Esophagus (tissue), 2 donors: Measurements from ENCODE around the gene RNPEPL1. TPM values are rescaled to one million over a fixed set of nuclear protein-coding genes. Genes with fewer than 3 reads are reported as not detected.

ENCODE experiments used
- H3K27ac ChIP-seq, 2 donors: one replicate each; pipeline ENCODE4 v1.5.1; 2013; ENCODE audit warnings: low read depth in 2 of 2, mild to moderate bottlenecking in 2 of 2, inconsistent platforms in 1 of 2, low read length in 1 of 2, moderate library complexity in 1 of 2
- H3K27me3 ChIP-seq, 2 donors: one replicate each; pipeline ENCODE4 v1.6.1; 2013; ENCODE audit warnings: low read length in 2 of 2, control low read depth in 1 of 2, mild to moderate bottlenecking in 1 of 2; ENCODE audit not compliant: insufficient read depth in 2 of 2, control insufficient read depth in 1 of 2
- H3K36me3 ChIP-seq, 2 donors: one replicate each; pipeline ENCODE4 v1.6.1; 2013; ENCODE audit warnings: low read length in 1 of 2; ENCODE audit not compliant: control insufficient read depth in 2 of 2, insufficient read depth in 2 of 2
- H3K4me1 ChIP-seq, 2 donors: one replicate each; pipeline ENCODE4 v1.6.1; 2013; ENCODE audit warnings: low read length in 1 of 2; ENCODE audit not compliant: control insufficient read depth in 2 of 2, insufficient read depth in 2 of 2
- H3K4me3 ChIP-seq, 2 donors: one replicate each; pipeline ENCODE4 v1.5.1; 2013; ENCODE audit warnings: low read length in 2 of 2, mild to moderate bottlenecking in 2 of 2, low read depth in 1 of 2, moderate library complexity in 1 of 2
- H3K9me3 ChIP-seq, 2 donors: one replicate each; pipeline ENCODE4 v1.6.1; 2013; ENCODE audit warnings: mild to moderate bottlenecking in 2 of 2, low read depth in 1 of 2, low read length in 1 of 2, moderate library complexity in 1 of 2; ENCODE audit not compliant: control insufficient read depth in 2 of 2, insufficient read depth in 1 of 2
- WGBS, 2 donors: extraction: QIAGEN DNeasy Blood & Tissue Kit; methylation state at CpG; one replicate each; pipeline ENCODE4 v1.1.7; 2013; 5-methylcytosine and 5-hydroxymethylcytosine counted together
- polyA plus RNA-seq, 2 donors: library from polyadenylated mRNA; stranded (reverse); fragments of 200-250 nt; gene quantifications; one replicate each; pipeline ENCODE4 v1.2.3, GENCODE V29; 2013
- donor health status: healthy with polysubstance abuse.
- donor health status: Bipolar disorder and iron deficiency.

RNPEPL1 gene
- polyA plus RNA-seq, 2 donors: 65.9 to 160 TPM

DNA sequence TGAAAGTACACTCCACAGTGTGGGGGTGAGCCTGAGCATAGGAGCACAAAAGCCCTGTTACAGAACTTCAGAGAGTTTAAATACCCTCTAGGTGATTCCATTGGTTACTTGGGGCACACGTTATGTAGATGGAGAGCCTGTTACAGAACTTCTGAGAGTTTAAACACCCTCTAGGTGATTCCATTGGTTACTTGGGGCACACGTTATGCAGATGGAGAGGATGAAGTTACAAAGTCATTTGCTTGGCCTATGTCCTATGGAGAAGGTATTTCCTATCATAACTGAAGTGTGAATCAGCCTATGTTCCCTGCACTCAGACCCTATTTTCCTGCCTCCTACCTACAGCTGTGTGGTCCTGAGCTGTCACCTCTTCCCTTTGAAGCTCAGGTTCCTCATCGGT, 14.5 kb downstream of the RNPEPL1 start:
- Histone ChIP-seq H3K27ac (no peak overlapping the region), H3K4me3 (no peak overlapping the region), H3K4me1 (peaks cover 4 to 39% of the 10 kb centered on the region in 2 donors), H3K27me3 (no peaks in the 10 kb centered on the region), H3K36me3 (peaks cover 2 to 10% of the 10 kb centered on the region in 2 donors), H3K9me3 (no peaks in the 10 kb centered on the region)
- WGBS, 2 donors: 78 to 83% methylated on average over 3 of the region's 3 CpGs

DNA sequence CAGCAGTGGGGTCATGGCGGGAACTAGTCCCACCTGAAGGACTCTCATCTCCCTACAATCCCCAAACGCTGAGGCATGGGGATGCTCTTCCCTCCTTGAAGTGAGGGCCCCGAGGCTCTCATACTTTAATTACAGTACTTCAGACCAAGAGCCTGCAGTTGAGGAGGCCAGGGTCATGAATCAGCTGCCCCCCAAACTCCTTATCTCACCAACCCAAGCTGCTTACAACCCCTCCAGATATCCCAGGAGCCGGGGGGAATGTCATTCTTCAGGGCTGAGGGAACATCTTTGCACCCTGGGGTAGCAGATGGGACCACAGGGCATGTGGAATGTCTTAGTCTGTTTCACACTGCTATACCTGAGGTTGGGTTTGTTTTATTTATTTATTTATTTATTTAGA, 15.5 kb downstream of the RNPEPL1 start:
- Histone ChIP-seq H3K4me1 (peaks cover 10 to 44% of the 10 kb centered on the region in 2 donors), H3K27ac (no peak overlapping the region), H3K36me3 (peaks cover 0 to 4% of the 10 kb centered on the region in 2 donors), H3K4me3 (no peak overlapping the region), H3K27me3 (no peaks in the 10 kb centered on the region), H3K9me3 (no peaks in the 10 kb centered on the region)
- 91 to 92% methylated on average over 4 of the region's 4 CpGs for WGBS, 2 donors

DNA sequence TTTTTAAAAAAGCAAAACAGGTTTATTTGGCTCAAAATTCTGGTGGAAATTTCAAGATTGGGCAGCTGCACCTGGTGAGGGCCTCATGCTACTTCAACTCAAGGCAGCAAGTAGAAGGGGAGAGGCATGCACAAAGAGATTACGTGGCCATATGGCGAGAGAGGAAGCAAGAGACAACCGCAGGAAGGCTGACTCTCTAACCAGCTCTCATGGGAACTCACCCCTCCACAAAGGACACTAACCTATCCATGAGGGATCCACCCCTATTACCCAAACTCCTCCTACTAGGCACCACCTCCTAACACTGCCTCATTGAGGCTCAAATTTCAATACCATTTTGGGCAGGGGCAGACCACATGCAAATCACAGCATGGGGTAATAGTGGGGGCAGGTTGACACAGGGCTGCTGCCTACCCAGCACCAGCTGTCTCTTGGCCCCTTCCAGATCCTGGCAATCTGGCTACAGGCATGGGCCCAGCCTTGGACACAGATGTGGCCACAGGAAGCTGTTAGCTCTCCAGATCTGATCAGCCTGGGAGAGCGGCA, 16.3 kb downstream of the RNPEPL1 start:
- H3K27me3 ChIP-seq: no peaks in the 10 kb centered on the region
- no peak overlapping the region for H3K4me3 ChIP-seq
- peaks cover 0 to 4% of the 10 kb centered on the region in 2 donors for H3K36me3 ChIP-seq
- no peak overlapping the region for H3K27ac ChIP-seq
- H3K9me3 ChIP-seq: no peaks in the 10 kb centered on the region
- 70 to 75% methylated on average over 4 of the region's 4 CpGs for WGBS, 2 donors
- peaks cover 11 to 36% of the 10 kb centered on the region in 2 donors for H3K4me1 ChIP-seq

DNA sequence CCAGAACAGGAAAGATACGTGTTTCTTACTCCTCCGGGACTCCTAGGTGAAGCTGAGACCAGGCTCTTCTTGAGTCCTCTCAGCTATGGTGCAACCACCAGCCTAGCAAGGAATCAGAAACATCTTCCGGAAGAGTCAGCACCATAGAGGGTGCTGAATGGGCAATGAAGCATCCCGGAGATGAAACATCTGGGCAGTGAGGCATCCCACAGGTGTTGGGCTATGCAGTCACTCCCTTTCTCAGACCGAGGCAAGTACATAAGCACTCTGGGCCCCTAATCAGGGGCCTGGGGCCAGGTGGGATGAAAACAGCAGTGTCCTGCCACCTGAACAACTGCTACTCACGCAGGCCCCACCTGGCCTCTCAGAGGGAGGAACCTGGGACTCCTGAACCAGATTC, 16.8 kb downstream of the RNPEPL1 start:
- WGBS, 2 donors: 74 to 80% methylated on average over 6 of the region's 6 CpGs
- Histone ChIP-seq H3K27ac (peak overlapping the region in 1 of 2 donors; percentile 97), H3K36me3 (peaks cover 0 to 6% of the 10 kb centered on the region in 2 donors), H3K4me3 (peak overlapping the region; percentile 85 to 87), H3K9me3 (no peaks in the 10 kb centered on the region), H3K27me3 (no peaks in the 10 kb centered on the region), H3K4me1 (peaks cover 11 to 32% of the 10 kb centered on the region in 2 donors)

DNA sequence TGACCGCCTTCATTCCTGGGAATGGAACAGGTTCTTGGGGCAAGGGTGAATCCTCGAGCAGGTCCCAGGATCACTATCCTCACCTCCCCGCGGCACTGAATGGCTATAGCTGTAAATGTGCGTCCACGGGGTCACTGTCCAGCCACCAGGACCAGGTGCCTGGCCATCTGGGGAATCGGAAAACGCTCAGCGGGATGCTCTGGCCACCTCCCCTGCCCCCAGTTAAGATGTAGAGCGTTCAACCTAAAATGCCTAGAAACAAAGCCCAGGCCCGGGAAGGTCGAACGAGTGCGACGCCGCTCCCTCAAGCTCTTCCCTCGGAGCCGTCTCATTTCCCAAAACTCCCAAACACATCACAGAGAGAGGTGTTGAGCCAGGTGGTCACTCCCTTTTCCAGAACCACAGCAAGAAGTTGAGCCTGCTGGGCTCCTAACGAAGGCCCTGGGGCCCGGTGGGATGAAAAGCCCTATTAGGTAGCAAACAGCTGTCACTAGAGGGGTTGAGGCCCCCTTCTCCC, 17.5 kb downstream of the RNPEPL1 start:
- peak overlapping the region; percentile 96 to 97 for H3K27ac ChIP-seq
- 5% methylated on average over 20 of the region's 20 CpGs for WGBS, 2 donors
- H3K9me3 ChIP-seq: no peaks in the 10 kb centered on the region
- peaks cover 0 to 11% of the 10 kb centered on the region in 2 donors for H3K36me3 ChIP-seq
- H3K4me3 ChIP-seq: peak overlapping the region; percentile 85 to 87
- peaks cover 11 to 28% of the 10 kb centered on the region in 2 donors for H3K4me1 ChIP-seq
- H3K27me3 ChIP-seq: no peaks in the 10 kb centered on the region

DNA sequence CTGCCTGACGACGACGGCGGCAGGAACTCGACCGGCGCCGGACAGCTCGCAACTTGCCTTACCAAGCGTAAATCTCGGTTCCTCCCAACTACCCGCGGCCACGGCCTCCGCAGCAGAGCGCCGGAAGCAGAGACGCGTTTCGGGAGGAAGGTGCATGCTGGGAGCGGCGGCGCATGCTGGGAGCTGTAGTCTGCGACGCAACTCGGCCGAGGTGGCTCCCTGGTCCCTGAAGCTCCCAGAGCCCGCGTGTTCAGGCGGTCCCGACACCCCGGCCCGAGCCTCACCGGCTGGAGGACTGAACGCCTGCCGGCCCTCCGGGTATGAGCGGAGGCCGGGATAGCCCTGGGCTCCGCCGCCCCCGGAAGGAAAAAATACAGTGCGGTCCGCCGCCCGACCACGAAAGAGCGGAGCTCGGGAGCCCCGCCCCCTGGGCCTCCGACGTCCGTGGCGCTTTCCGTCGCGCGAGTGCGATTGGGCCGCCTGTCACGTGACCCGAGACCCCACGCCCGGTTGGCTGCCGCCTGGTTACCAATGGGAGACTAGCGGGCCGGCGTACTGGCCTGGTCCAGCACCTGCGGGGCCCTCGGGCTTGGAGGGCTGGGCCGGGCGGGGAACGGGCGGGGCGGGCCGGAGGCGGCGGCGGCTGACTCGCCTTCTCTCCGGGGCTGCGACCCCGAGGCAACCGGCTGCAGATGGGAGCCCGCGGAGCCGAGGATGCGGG, 18.1 kb downstream of the RNPEPL1 start, which contains the start of gene CAPN10:
Gene CAPN10 (plus strand): TSS at position 537 of the 721 bp plus-strand sequence. CDS start 178 bp downstream, at position 715.
- peaks cover 11 to 28% of the 10 kb centered on the region in 2 donors for H3K4me1 ChIP-seq

DNA sequence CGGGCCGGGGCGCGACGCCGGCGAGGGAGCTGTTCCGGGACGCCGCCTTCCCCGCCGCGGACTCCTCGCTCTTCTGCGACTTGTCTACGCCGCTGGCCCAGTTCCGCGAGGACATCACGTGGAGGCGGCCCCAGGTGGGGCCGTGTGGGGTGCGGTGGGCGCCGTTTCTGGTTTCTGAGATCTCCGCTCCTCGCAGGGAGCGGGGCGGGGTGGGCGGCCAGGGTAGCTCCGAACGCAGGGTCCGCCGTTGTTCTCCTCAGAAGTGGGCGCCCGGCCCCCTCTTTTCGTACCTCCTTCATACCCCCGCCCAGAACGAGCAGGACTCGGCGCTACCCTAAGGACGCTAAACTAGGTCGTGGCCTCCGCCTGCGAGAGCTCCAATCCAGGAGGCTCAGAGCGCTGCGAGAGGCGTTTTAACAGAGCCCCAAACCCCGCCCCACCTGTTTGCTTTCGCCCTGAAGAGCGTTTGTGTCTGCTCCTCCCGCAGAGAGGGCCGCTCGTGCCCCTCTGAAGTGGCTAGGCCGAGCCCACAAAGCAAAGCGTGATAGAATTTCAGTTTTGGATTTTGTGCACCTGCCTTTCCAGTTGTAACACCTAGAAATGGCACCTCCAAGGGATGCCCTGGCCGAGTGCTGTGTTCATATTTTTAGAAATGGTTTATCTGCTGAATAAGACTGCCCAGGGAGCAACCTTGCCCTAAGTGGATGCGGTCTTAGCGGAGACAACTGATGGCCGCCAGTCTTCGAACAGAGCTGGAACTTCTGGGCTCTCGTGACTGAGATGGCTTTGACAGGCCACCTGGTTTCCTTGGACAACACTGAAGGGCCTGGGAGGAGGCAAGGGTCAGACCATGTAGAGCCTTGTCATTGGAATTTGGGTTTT, 18.9 kb downstream of the RNPEPL1 start:
- Histone ChIP-seq H3K27me3 (no peaks in the 10 kb centered on the region), H3K4me1 (peaks cover 11 to 31% of the 10 kb centered on the region in 2 donors), H3K27ac (peak overlapping the region; percentile 77 to 97), H3K4me3 (peak overlapping the region; percentile 85 to 87), H3K36me3 (peaks cover 2 to 22% of the 10 kb centered on the region in 2 donors), H3K9me3 (no peaks in the 10 kb centered on the region)
- WGBS, 2 donors: 3% methylated on average over 62 of the region's 62 CpGs

More for the DNA sequence above, 18.1 kb downstream of the RNPEPL1 start, which contains the start of gene CAPN10:
- Histone ChIP-seq H3K27ac (peak within 1 kb of the TSS; percentile 96 to 97), H3K27me3 (no peaks in the 10 kb centered on the region), H3K9me3 (no peaks in the 10 kb centered on the region), H3K36me3 (peaks cover 0 to 14% of the 10 kb centered on the region in 2 donors), H3K4me3 (peak within 1 kb of the TSS; percentile 85 to 87)
- 0 to 1% methylated on average over 72 to 88 of the region's 88 CpGs for WGBS, 2 donors

DNA sequence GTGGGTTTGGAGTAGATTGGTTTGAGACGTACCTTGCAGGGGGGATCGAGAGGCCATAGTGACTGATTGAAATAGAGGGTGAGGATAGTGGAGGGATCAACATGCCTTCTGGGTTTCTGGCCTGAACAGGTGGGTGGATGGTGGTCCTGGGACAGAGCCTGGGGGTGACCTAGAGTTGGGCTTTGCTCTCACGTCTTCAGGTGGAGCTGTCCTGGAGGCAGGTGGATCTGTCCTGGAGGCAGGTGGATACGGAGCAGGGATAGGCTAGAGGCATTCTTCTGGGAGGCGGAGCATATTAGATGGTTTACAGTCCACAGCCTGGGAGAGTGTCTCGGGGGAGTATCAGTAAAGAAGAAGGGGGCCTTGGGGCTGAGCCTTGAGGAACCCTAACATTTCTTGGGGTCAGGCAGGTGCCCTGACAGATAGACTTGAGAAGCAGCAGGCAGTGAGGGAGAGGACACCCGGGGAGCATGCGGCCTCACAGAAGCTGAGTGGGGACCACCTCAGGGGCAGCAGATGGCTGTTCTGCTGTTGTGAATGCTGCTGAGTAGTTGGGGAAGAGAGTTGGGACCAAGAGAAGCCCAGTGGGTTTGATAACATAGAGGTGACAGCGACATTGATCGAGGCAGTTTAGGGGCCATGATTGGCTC, 19.8 kb downstream of the RNPEPL1 start:
- H3K27me3 ChIP-seq: no peaks in the 10 kb centered on the region
- H3K4me1 ChIP-seq: peaks cover 11 to 31% of the 10 kb centered on the region in 2 donors
- WGBS, 2 donors: 78 to 81% methylated on average over 10 of the region's 10 CpGs
- no peaks in the 10 kb centered on the region for H3K9me3 ChIP-seq
- peaks cover 4 to 23% of the 10 kb centered on the region in 2 donors for H3K36me3 ChIP-seq
- no peak overlapping the region for H3K27ac ChIP-seq
- no peak overlapping the region for H3K4me3 ChIP-seq

DNA sequence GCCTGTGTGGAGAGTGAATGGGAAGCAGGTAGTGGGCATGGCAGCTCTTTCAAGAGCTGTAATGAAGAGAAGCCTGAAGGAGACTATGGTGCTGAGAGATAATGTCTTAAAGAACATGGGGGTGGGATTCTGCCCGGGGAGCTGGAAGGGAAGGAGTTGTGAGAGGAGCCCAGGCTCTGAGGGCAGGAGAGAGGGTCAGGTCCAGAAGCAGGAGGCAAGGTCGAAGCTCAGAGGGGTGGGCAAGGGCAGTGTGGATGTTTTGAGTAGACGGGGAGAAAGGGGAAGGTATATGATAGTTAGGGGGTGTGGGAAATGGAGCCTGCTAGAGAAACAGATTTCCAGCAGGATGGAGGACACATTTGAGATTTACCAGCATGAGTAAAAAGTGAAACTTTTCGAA, 20.4 kb downstream of the RNPEPL1 start:
- no peaks in the 10 kb centered on the region for H3K27me3 ChIP-seq
- H3K4me1 ChIP-seq: peaks cover 11 to 31% of the 10 kb centered on the region in 2 donors
- peaks cover 4 to 23% of the 10 kb centered on the region in 2 donors for H3K36me3 ChIP-seq
- H3K4me3 ChIP-seq: no peak overlapping the region
- no peaks in the 10 kb centered on the region for H3K9me3 ChIP-seq
- H3K27ac ChIP-seq: no peak overlapping the region
- WGBS, 2 donors: 79 to 82% methylated on average over 4 of the region's 4 CpGs
